GM18868 (cell line): ENCODE measurements around the gene RLIM.
A peak's percentile ranks its signal among the peaks of the same experiment; 100 is the strongest.

ENCODE experiments used
- ATAC-seq: cut with Tn5 transposase; IDR thresholded peaks from one replicate; pipeline ENCODE4 v1.9.1; 2021; ENCODE audit warnings: mild to moderate bottlenecking, moderate library complexity; ENCODE audit not compliant: unreplicated experiment

Gene RLIM

GRCh38 chrX:74536832-74537371 is 77.5 kb downstream of the RLIM start:
- ATAC-seq, result peak; percentile 35

- ATAC-seq, result peak; percentile 49
These were observed 78.1 kb downstream of the RLIM start for GRCh38 chrX:74536152-74536831.

GRCh38 chrX:74535408-74536151 is 78.8 kb downstream of the RLIM start:
- ATAC-seq, result peak; percentile 43
